GM21825 (cell line): ENCODE data around the gene PRRT1.

ENCODE experiments used
- ATAC-seq: cut with Tn5 transposase; IDR thresholded peaks from one replicate; pipeline ENCODE4 v1.9.1; 2021; ENCODE audit warnings: mild to moderate bottlenecking, moderate library complexity; ENCODE audit not compliant: unreplicated experiment

Gene PRRT1

DNA sequence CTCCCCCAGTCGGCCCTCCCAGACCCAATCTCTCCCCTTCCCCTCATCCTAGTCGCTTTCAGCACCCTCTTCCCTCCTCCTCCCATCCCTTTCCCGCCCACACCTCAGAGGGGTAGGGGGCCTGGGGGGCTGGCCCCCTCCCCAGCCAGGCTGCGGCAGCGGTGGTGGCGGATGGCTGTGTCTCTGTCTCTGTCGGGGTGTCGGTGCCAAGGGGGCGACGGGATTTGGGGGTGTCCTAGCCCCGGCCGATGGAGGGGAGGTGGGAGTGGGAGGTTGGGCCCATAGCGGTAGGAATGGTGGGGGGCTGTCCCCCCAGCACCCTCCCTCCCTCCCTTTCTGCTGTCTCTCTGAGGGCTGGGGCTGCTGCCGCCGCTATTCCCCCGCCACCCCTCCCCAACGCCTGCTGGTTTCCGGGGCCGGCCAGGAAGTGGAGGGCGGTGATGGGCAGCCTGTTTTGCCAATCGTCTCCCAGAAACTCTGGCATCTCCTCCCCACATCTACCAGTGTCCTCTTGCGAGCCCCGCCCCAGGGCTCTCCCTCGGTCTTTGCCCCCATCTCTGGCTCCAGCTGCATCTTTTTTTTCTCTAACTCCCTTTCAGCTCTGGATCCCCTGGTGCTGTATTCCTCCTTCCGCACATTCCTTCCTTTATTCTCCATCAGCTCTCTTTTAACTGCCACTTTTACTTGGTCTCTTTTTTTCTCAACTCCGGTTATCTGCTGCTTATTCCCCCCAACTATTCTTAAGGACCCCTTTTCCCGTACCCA is 24.2 kb upstream of the PRRT1 start, which contains the start of gene AGPAT1:
Gene AGPAT1 (minus strand): TSS at position 374 of the 765 bp plus-strand sequence. CDS start 4,588 bp downstream, outside the sequence.
- ATAC-seq: peak; percentile 39

DNA sequence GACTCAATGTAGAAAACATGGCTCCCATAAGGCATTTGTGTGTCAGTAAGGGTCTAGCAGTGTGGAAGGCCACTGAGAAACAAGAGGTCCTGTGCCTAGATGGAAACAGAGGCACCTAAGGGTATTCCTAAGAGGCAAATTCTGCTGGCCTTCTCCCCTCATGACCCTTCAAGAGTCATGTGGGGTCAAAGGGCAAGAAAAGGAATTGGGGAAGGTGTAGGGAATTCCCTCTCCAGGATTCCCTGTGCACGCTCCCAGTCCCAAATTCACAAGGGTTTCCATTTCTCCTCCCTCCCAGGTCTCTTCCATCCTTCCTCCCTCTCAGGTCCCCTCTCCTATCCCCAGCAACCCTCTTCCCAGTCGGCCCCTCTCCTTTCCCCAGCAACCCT is 23.6 kb upstream of the PRRT1 start:
- ATAC-seq: no peak

DNA sequence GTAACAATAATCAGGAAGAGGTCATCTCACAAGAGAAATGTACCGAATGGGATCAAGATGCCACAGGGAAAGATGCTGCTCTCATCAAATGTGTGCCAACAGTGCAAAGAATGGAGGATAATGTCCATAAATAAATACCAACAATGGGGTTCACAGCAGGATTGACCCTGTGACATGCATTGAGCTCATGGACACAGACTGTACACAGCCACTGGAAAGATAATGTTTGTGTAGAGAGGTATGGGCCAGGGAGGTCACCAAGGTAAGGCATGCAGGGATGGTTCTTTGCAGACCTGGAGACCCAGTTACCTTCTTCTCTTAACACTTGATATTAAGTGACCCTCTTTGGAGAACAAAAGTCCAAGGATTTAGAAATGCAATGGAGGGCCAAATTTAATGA is 22.7 kb upstream of the PRRT1 start:
- ATAC-seq: no peak

DNA sequence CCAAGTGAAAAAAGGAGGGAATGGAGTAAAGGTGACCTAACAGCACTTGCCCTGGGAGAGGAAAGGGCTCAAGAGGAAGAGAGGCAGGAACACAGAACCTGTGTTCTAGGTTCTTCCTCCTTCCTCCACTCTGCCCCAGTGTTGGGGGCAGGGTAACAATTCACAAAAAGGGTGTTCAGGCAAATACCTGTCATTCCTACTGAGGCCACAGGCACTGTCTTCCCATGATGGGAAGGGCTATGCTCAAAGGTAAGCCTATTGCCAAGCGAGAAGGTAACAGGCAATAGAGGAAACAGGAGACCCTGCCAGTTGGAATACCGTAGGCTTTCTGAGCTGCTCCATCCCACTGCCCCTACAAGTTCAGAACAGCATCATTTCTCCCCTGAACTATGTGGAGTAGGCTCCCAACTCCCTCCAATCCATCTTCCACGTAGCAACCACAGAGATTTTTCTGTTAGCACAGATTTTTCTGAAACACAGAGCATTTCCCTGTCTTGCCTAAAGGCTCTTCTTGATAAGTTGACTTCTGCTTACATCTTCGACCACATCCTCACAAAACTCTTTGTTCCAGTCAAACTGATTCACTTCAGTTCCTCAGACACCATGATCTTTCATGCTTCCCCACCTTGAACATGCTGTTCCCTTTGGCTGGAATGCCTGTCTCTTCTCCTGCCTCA is 21.4 kb upstream of the PRRT1 start:
- no peak for ATAC-seq

DNA sequence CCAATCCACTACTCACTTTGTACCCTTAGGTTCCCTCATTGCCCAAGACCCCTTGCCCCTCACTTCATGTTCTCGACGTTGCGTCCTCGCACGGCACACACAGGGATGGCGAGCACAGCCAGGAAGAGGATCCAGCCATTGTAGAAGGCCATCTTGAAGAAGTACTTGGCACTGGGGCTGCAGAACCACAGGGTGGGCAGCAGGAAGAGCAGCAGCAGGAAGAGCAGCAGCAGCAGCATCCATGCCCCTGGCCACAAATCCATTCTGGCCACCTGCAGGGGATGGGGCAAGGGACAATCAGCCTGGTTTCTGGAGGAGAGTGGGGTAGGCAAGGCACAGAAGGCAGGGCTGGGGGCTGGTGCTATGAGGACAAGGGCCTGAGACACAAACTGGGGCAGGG is 19.5 kb upstream of the PRRT1 start:
- ATAC-seq: no peak

DNA sequence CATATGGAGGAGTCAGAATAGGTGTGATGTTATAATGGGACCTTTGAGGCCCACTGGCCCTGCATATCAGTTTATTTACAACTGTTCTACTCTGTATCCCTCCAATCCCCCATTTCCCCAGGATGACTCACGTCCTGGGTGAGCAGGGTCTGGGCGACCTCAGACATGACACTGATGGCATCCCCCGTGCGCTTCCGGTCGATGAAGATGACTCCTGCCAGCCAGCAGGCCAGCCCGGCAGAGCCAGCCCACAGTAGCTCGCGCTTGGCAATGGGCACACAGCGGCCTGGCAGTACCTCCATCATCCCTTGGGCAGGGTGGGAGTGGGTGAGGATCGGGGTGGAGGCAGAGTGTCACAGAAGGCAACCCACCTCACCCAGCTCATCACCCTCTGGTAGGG is 18.6 kb upstream of the PRRT1 start:
- no peak for ATAC-seq

DNA sequence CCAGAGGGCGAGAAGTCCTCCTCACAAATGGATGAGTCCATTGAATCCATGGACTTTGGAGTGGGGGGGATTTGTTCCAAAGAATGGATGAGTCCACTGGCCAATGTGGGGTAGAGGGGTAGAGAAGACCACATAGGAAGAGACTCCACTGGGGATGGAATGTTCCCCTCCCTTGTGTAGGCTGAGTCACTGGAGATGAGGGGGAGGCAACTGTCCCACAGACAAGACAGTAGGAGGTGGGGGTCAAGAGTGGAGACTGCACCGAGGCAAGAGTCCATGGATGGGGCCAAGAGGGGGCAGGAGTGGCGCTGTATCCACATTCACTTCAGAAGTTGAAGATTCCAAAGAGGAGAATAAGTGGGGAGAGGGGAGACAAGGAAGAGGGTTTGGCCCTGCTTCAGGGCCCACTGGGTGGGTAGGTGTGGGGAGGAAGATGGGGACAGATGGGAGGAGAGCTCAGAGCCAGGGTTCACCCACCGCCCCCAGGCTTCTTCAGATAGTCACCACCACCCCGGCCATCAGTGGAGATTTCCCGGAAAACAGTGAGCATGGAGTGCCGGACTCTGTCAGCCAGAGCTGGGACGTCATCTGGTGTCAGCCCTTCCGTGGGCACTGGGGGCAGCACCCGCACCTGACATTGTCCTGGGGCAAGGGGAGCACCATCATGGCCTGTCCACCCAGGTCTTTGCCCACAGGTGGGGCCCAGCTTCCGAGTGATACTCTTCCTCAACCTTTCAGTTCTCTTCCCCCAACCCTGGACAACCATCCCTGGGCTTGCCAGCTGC is 17.3 kb upstream of the PRRT1 start:
- no peak for ATAC-seq

DNA sequence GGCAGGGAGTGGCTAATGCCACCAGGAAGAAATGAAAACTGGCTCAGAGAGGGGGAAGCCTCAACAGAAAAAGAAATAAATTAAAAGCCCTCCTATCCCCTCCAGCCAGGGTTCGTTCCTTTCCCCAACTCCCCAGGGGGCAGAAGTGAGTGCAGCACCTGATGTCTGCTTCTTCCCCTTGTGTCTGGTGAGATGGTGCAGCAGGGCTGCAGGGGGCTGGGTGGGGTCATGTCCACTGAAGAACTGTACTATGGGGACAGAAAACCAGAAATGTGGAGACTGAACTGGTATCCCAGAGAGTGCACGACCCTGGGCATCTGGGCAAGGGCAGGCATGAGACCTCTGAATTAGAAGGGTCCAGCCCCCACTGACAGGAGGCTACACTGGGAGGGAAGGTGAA is 16.6 kb upstream of the PRRT1 start:
- no peak for ATAC-seq

DNA sequence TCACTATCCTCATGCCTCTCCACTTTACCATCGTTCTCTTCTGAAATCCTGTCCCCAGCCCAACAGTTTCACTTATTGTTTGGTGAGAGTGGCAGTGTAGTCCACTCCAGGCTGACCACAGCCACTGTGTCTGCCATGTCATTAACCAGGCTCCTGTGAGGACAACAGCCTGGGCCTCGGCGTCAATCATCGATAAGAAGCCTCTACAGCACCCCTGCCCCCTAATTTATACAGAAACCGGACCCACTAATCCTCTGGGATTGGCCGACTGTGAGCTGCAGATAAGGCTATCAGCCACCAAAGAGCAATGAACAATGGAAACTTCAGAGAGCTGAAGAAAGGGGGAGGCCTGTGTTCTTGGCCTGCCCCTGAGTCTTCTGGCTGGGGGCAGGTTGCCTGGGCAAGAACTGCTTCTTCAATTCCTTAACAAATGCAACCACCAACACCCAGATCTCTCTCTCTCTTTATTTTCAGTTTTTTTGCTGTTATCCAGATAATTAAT is 16.1 kb upstream of the PRRT1 start:
- no peak for ATAC-seq

DNA sequence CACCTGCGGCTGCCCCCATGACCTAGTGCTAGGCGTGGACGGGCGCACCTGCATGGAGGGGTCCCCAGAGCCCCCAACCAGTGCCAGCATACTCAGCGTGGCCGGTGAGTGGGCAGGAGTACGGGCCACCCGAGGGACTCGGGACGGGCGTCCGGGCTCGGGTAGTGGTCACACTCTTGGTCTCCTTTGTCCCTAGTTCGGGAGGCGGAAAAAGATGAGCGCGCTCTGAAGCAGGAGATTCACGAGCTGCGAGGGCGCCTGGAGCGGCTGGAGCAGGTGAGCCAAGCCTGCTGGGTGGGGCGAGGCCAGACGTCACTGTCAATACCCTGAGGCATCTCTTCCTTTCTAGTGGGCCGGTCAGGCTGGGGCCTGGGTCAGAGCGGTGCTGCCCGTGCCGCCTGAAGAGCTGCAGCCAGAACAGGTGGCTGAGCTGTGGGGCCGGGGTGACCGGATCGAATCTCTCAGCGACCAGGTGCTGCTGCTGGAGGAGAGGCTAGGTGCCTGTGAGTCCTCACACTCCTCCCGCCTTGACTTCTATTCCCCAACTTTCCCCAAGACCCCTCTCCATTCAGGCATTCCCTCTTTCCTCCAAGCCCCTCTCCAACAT is 15.5 kb upstream of the PRRT1 start:
- ATAC-seq: no peak

DNA sequence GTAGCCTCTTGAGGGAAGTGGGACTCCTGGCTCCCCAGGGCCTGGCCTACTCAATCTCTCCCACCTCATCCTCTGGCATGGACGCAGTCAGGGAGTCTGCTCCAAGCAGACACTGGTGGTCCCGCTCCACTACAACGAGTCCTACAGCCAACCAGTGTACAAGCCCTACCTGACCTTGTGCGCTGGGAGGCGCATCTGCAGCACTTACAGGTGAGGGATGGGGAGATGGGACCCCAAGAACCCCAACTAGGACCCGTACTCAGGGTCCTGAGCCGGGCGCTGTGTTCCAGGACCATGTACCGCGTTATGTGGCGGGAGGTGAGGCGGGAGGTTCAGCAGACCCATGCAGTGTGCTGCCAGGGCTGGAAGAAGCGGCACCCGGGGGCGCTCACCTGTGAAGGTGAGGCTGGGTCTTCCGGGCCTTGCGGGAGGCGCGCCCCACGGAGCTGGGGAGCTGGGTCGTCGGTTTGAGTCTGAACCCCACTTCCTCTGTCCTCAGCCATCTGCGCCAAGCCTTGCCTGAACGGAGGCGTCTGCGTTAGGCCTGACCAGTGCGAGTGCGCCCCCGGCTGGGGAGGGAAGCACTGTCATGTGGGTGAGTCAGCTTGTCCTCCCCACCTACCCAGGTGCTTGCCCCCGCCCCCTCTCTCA is 14.8 kb upstream of the PRRT1 start:
- ATAC-seq: no peak

DNA sequence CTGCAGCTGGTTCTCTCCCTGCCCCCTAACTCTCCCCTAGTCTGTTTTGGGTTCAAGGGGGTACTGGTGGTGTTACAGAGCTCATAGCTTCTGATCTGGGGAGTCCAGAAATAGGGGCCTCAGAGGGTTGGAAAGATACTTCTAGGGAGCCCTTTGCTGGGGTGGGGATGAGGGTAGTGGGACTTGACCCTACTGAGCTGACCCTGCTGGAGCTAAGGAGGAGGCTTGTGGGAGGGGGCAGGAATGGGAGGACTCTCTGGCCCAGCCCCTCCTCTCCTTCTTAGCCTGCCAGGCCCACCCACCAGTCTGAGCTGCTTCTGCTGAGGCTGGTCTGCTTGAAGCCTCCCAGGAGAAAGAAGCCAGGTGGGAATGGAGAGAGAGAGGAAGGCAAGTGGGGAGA is 12.6 kb upstream of the PRRT1 start, which contains the start of gene EGFL8:
Gene EGFL8 (plus strand): TSS at position 301 of the 400 bp plus-strand sequence. CDS start 1,571 bp downstream, outside the sequence.
- no peak for ATAC-seq

DNA sequence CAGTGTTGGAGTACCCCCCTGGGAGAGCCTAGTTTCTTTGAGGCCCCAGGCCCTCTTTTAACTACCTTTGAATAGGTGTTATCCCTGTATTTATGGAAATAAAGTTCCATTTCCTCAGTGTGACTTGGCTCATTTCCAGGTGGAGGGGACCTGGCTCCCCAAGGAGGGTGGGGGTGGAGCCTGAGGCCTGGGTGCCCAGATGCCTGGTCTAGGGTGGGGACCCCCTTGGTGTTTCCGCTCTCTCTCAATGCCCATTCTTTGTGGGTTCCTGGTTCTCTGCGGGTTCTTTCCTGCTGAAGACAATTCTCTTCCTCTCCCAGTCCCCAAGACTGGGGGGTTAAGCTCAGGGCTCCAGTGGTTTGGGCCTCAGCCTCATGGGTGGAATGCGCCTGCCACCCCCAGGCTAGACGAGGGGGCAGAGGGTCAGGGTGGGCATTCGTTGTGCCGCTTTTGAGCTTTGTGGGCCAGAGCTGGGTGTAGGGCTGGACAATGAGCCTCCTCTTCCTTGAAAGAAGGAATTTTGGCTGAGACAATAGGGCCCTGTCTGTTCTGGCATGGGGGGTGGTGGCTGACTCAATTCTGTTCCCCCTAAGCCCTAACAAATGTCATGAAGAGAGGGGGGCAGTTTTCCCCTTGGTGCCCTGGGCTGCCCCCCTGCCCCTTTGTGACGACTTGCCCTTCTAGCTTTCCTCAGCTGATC is 12.0 kb upstream of the PRRT1 start:
- ATAC-seq: no peak

DNA sequence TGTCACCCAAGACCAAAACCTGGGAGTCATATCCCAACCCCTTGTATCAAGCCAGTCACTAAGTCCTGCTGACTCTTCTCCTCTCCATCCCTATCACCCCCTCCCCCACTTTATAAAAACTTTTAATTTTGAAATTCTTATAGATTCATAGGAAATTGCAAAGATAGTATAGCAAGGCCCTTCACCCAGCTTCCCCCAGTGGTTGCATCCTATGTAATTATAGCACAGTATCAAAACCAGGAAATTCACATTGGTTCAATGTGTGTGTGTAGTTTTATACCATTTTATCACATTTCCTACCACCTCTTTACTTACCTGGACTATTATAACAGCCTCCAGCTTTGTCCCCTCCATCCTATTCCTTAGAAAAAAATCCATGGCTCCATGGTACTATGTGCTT is 6.3 kb upstream of the PRRT1 start:
- ATAC-seq: no peak

DNA sequence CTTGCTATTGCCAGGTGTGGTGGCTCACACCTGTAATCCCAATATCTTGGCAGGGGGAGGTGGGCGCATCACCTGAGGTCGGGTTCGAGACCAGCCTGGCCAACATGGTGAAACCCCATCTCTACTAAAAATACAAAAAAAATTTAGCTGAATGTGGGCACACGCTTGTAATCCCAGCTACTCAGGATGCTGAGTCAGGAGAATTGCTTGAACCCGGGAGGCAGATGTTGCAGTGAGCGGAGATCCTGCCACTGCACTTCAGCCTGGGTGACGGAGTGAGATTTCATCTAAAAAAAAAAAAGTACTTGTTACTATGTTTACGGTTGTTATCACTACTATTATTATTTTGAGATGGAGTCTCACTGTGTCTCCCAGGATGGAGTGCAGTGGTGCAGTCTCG is 5.2 kb upstream of the PRRT1 start:
- ATAC-seq: no peak

DNA sequence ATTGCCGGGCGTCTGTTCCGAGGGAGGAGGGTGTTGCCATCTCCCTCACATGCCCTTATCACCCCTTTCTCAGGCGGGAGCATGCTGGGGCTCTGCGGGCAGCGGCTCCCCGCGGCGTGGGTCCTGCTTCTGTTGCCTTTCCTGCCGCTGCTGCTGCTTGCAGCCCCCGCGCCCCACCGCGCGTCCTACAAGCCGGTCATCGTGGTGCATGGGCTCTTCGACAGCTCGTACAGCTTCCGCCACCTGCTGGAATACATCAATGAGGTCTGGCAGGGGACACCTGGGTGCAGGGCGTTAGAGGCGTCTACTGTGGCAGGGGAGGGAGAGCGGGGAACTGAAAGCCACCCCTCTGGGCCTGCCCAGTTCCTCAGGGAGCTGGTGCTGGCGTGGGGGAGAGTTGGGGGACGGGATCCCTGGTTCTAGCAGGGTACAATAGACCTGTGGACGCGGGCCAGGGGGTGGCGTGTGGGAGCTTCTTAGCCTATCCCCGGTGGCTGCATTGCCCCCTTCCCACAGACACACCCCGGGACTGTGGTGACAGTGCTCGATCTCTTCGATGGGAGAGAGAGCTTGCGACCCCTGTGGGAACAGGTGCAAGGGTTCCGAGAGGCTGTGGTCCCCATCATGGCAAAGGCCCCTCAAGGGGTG is 2.9 kb upstream of the PRRT1 start:
- no peak for ATAC-seq

DNA sequence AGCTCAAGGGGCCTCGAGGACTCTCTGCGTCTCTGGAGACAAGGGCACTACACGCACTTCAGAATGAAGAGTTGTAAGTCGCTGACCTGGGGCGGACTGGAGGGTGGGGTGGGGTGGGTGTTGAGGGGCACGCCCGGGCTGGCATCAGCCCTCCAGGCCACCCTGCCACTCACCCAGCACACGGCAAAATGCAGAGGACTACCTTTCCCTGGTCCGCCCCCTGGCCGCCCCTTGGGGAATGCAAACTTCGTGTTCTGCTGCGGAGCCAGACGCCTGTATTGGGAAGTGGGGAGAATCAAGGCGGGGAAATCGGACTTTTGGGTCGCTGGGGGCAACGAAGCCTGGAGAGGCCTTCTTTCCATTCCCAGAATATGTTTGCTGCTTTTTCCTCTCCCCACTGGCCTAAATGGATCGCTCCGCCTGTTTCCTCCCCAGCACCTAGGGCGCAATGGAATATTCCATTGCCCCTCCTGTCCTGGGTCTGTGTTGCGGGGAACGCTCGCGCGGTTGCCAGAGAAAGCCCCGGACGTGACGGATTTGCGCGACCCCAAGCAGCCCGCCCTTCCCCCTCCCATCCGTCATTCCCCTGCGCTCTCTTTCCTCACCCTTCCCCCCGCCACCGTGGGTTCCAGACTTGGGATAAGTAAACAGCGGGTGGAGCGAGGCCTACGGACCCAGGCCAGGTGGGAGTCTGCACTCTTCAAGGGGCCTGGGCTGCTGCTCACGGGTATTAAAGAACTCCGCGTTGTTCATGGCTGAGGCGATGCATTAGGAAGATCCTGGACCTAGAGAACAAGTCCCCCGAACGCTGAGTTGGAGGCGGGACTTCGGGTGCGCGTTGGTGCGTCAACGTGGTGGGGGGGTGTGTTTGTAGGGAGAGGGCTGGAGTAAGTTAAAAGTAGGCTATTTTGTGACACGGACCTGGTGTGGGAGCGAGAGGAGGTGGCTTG is 2.1 kb upstream of the PRRT1 start, which contains the start of gene PPT2:
Gene PPT2 (plus strand): TSS at position 578 of the 950 bp plus-strand sequence. CDS start 454 bp downstream, outside the sequence.
- ATAC-seq: peak; percentile 45
